BE2C (cell line): ENCODE data around the gene CTDSP2.

Experiments used
- DNase-seq: peaks from one replicate; pipeline ENCODE4 v3.0.0-alpha.2; 2020
- H3K27me3 ChIP-seq: fragments of 250-450 bp; sonication (Bioruptor Pico); 2 replicates; pipeline ENCODE4 v1.5.1; 2020; ENCODE audit warnings: mild to moderate bottlenecking
- H3K36me3 ChIP-seq: fragments of 250-450 bp; sonication (Bioruptor Pico); 2 replicates; pipeline ENCODE4 v1.5.1; 2020; ENCODE audit warnings: mild to moderate bottlenecking
- H3K4me1 ChIP-seq: fragments of 250-450 bp; sonication (Bioruptor Pico); 2 replicates; pipeline ENCODE4 v1.5.1; 2020
- H3K4me3 ChIP-seq: 2 replicates; pipeline ENCODE4 v1.5.1; 2011; ENCODE audit warnings: low read depth, low read length
- H3K9me3 ChIP-seq: fragments of 250-450 bp; sonication (Bioruptor Pico); 2 replicates; pipeline ENCODE4 v1.5.1; 2020
- TF ChIP-seq, protein P1 (sequence below): IDR thresholded peaks from 2 replicates; pipeline ENCODE4 v1.5.1; 2012; ENCODE audit warnings: mild to moderate bottlenecking, low read depth, low read length

Gene CTDSP2

DNA sequence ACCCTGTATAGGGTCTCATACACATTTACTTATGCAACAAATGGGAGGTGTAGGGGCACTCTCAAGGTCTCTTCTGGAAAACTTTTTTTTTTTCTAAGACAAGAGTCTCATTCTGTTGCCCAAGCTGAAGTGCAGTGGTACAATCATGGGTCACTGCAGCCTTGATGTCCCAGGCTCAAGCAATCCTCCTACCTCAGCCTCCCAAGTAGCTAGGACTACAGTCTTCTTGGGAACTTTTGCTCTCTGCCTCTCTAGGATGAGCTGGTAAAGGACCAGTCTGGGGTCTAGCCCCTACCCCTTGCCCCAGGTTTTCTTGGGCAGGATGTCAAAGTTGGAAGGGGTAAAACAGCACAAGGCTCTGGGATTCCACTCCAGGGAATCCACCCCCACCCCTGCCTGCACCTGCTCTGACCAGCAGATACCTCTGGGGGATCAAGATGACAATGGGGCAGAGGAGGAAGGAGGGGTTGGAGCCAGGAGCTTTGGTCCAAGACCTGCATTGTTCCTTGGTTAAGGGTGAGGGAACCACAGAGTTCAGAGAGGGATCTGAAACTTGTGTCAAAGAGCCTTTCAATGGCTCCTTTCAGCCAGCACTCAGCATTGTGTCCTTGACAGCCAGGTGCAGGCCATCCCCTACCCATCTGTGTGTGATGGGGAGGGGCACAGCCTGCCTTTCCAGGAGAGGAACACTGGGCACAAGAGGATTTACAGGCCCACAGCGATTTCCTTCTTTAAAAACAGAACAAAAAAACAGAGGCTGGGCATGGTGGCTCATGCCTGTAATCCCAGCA, 12.2 kb downstream of the CTDSP2 start:
- no peak overlapping the region for H3K4me3 ChIP-seq
- no peak for DNase-seq
- no peaks in the 10 kb centered on the region for H3K27me3 ChIP-seq
- H3K9me3 ChIP-seq, result no peaks in the 10 kb centered on the region
- H3K36me3 ChIP-seq, result peaks cover 6% of the 10 kb centered on the region
- peaks cover 23% of the 10 kb centered on the region for H3K4me1 ChIP-seq
- TF ChIP-seq, protein P1, sequence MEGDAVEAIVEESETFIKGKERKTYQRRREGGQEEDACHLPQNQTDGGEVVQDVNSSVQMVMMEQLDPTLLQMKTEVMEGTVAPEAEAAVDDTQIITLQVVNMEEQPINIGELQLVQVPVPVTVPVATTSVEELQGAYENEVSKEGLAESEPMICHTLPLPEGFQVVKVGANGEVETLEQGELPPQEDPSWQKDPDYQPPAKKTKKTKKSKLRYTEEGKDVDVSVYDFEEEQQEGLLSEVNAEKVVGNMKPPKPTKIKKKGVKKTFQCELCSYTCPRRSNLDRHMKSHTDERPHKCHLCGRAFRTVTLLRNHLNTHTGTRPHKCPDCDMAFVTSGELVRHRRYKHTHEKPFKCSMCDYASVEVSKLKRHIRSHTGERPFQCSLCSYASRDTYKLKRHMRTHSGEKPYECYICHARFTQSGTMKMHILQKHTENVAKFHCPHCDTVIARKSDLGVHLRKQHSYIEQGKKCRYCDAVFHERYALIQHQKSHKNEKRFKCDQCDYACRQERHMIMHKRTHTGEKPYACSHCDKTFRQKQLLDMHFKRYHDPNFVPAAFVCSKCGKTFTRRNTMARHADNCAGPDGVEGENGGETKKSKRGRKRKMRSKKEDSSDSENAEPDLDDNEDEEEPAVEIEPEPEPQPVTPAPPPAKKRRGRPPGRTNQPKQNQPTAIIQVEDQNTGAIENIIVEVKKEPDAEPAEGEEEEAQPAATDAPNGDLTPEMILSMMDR, result no peak

DNA sequence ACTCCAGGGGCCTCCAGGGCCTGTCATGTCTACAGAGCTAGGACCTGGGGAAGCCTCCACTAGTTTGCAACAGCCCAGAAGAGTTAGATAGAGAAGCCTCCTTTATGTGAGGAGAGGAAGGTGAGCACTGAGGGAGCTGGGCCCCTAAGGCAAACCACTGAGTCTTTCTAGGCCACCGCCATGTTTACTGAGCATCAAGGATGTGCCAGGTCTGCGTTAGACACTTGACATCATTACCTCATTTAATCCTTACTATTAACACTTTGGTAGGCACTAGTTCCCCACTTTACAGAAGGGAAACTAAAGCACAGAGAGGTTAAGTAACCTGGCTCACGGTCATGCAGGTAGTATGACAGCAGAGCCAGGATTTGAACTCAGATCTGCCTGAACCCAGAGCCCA, 12.9 kb downstream of the CTDSP2 start:
- Histone ChIP-seq H3K9me3 (no peaks in the 10 kb centered on the region), H3K4me1 (peaks cover 23% of the 10 kb centered on the region), H3K4me3 (no peak overlapping the region), H3K27me3 (no peaks in the 10 kb centered on the region), H3K36me3 (peaks cover 12% of the 10 kb centered on the region)
- TF ChIP-seq, protein P1, result no peak
- no peak for DNase-seq

DNA sequence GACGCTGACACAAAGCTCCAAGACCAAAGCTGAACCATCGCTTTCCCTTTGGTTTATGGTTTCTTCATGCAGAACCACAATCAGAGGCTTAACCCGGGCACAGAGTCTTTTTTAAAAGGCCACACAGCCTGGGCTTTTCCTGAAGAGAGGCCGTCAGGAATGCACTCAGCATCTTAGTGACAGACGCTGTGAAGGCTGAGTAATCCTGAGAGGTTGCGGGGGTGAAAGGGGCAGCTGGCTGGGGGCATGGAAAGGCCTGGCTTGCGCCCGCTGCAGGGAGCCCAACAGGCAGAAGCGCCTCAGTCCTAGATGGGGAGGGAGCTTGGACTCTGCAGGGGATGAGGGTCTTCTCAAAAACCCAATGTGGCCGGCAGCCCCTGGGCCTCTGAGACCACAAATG, 13.6 kb downstream of the CTDSP2 start:
- no peaks in the 10 kb centered on the region for H3K27me3 ChIP-seq
- DNase-seq, result no peak
- no peaks in the 10 kb centered on the region for H3K9me3 ChIP-seq
- TF ChIP-seq, protein P1, result no peak
- H3K4me3 ChIP-seq, result no peak overlapping the region
- peaks cover 17% of the 10 kb centered on the region for H3K4me1 ChIP-seq
- H3K36me3 ChIP-seq, result peaks cover 20% of the 10 kb centered on the region

GRCh38 chr12:57830393-57830792, 16.1 kb downstream of the CTDSP2 start:
- Histone ChIP-seq H3K36me3 (peaks cover 45% of the 10 kb centered on the region), H3K4me1 (peaks cover 8% of the 10 kb centered on the region), H3K27me3 (no peaks in the 10 kb centered on the region), H3K4me3 (no peak overlapping the region), H3K9me3 (no peaks in the 10 kb centered on the region)
- TF ChIP-seq, protein P1, result no peak
- DNase-seq, result no peak

- DNase-seq, result no peak
- peaks cover 57% of the 10 kb centered on the region for H3K36me3 ChIP-seq
- H3K27me3 ChIP-seq, result no peaks in the 10 kb centered on the region
- H3K4me1 ChIP-seq, result peaks cover 4% of the 10 kb centered on the region
- no peak overlapping the region for H3K4me3 ChIP-seq
- no peaks in the 10 kb centered on the region for H3K9me3 ChIP-seq
- TF ChIP-seq, protein P1, result no peak
Observed at GRCh38 chr12:57829025-57829777, 17.3 kb downstream of the CTDSP2 start.

GRCh38 chr12:57826966-57827365, 19.6 kb downstream of the CTDSP2 start:
- no peaks in the 10 kb centered on the region for H3K27me3 ChIP-seq
- no peaks in the 10 kb centered on the region for H3K9me3 ChIP-seq
- no peak overlapping the region for H3K4me3 ChIP-seq
- peaks cover 4% of the 10 kb centered on the region for H3K4me1 ChIP-seq
- DNase-seq, result no peak
- peaks cover 76% of the 10 kb centered on the region for H3K36me3 ChIP-seq
- TF ChIP-seq, protein P1, result no peak
